Neural cell (in vitro differentiated cells): ENCODE measurements around the gene EFCC1.

Experiments
- EP300 ChIP-seq: fragments of 450-650 bp; conservative IDR thresholded peaks from 2 replicates; pipeline ENCODE4 v1.6.1; 2014; ENCODE audit warnings: antibody characterized with exemption, mild to moderate bottlenecking, moderate library complexity; ENCODE audit not compliant: poor library complexity, severe bottlenecking
- EZH2 ChIP-seq: fragments of 200-600, 300-800 bp; shearing (Covaris generic), sonication (generic); IDR thresholded peaks from 2 replicates; pipeline ENCODE4 v1.6.1; 2014; ENCODE audit warnings: antibody characterized with exemption, low read length, borderline replicate concordance, mild to moderate bottlenecking; ENCODE audit not compliant: insufficient read depth, poor library complexity, severe bottlenecking
- POLR2AphosphoS5 ChIP-seq: IDR thresholded peaks from 2 replicates; pipeline ENCODE4 v1.6.1; 2012
- RAD21 ChIP-seq: fragments of 450-650 bp; conservative IDR thresholded peaks from 2 replicates; pipeline ENCODE4 v1.6.1; 2014; ENCODE audit warnings: antibody characterized with exemption, mild to moderate bottlenecking, moderate library complexity
- SMC3 ChIP-seq: fragments of 450-650 bp; conservative IDR thresholded peaks from 2 replicates; pipeline ENCODE4 v1.6.1; 2014; ENCODE audit warnings: antibody characterized with exemption, mild to moderate bottlenecking, moderate library complexity; ENCODE audit not compliant: poor library complexity
- TAF1 ChIP-seq: IDR thresholded peaks from 2 replicates; pipeline ENCODE4 v1.6.1; 2012; ENCODE audit warnings: low read depth
- TF ChIP-seq, protein P1 (sequence below): fragments of 450-650 bp; IDR thresholded peaks from 2 replicates; pipeline ENCODE4 v1.5.1; 2014; ENCODE audit warnings: antibody characterized with exemption, mild to moderate bottlenecking, moderate library complexity; ENCODE audit not compliant: poor library complexity, severe bottlenecking
- TF ChIP-seq, protein P2 (sequence below): IDR thresholded peaks from 2 replicates; pipeline ENCODE4 v1.6.1; 2012; ENCODE audit warnings: borderline replicate concordance

DNA sequence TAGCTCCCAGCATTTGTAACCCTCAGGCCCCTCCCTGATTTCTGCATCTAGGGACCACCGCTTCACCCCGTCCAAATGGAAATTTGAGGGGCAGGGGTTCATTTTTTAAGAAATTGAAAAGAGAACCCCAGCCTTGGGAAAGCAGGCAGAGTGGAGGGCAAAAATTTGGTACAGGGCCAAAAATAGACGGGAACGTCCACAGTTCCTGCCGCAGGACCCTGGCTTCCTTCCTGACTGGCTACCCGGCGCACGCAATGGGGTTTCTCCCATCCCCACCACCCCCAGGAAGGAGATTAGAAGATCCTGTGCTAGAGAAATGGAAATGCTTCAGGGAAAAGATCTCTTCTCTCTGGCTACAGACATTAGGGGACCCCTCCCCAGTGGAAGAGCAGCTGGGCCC, 80.4 kb downstream of the EFCC1 start:
- TF ChIP-seq, protein P1, sequence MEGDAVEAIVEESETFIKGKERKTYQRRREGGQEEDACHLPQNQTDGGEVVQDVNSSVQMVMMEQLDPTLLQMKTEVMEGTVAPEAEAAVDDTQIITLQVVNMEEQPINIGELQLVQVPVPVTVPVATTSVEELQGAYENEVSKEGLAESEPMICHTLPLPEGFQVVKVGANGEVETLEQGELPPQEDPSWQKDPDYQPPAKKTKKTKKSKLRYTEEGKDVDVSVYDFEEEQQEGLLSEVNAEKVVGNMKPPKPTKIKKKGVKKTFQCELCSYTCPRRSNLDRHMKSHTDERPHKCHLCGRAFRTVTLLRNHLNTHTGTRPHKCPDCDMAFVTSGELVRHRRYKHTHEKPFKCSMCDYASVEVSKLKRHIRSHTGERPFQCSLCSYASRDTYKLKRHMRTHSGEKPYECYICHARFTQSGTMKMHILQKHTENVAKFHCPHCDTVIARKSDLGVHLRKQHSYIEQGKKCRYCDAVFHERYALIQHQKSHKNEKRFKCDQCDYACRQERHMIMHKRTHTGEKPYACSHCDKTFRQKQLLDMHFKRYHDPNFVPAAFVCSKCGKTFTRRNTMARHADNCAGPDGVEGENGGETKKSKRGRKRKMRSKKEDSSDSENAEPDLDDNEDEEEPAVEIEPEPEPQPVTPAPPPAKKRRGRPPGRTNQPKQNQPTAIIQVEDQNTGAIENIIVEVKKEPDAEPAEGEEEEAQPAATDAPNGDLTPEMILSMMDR: no peak
- TF ChIP-seq EP300 (no peak), RAD21 (no peak), POLR2AphosphoS5 (no peak), SMC3 (no peak), TAF1 (no peak), EZH2 (no peak)
- TF ChIP-seq, protein P2, sequence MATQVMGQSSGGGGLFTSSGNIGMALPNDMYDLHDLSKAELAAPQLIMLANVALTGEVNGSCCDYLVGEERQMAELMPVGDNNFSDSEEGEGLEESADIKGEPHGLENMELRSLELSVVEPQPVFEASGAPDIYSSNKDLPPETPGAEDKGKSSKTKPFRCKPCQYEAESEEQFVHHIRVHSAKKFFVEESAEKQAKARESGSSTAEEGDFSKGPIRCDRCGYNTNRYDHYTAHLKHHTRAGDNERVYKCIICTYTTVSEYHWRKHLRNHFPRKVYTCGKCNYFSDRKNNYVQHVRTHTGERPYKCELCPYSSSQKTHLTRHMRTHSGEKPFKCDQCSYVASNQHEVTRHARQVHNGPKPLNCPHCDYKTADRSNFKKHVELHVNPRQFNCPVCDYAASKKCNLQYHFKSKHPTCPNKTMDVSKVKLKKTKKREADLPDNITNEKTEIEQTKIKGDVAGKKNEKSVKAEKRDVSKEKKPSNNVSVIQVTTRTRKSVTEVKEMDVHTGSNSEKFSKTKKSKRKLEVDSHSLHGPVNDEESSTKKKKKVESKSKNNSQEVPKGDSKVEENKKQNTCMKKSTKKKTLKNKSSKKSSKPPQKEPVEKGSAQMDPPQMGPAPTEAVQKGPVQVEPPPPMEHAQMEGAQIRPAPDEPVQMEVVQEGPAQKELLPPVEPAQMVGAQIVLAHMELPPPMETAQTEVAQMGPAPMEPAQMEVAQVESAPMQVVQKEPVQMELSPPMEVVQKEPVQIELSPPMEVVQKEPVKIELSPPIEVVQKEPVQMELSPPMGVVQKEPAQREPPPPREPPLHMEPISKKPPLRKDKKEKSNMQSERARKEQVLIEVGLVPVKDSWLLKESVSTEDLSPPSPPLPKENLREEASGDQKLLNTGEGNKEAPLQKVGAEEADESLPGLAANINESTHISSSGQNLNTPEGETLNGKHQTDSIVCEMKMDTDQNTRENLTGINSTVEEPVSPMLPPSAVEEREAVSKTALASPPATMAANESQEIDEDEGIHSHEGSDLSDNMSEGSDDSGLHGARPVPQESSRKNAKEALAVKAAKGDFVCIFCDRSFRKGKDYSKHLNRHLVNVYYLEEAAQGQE: no peak
